Right lobe of liver (tissue), 4 donors: Measurements from ENCODE around the gene CORO2B.

Experiments
- CTCF ChIP-seq, 4 donors: fragments of 200-600 bp in 3 of 4; fragments of 450-650 bp in 1 of 4; IDR thresholded peaks; one replicate each; pipeline versions ENCODE4 v1.5.1 to v1.8.0; 2016 to 2022; ENCODE audit warnings: antibody characterized with exemption in 4 of 4, mild to moderate bottlenecking in 2 of 4
- POLR2A ChIP-seq: fragments of 450-650 bp; IDR thresholded peaks from one replicate; pipeline ENCODE4 v1.6.1; 2017; ENCODE audit warnings: antibody characterized with exemption, mild to moderate bottlenecking
- donor health status: DM: no; HTN: no; CAD: no.
- donor health status: DM: no; HTN: no; CAD: no.
- donor health status: DM: no; HTN: yes; CAD: no.

- TF ChIP-seq CTCF (IDR thresholded peaks at IDR 0.05) (no peak), POLR2A (no peak)
Measured at GRCh38 chr15:68584756-68585573, 6.2 kb downstream of the CORO2B start.
